HepG2 (cell line): ENCODE results near the gene BIVM. TPM values are rescaled to one million over a fixed set of nuclear protein-coding genes. Genes with fewer than 3 reads are reported as not detected.

Experiments
- CBX1 ChIP-seq: IDR thresholded peaks from one replicate; pipeline ENCODE4 v1.6.1; 2016; ENCODE audit warnings: antibody characterized with exemption, low read depth
- KLF6 ChIP-seq: IDR thresholded peaks from 2 replicates; pipeline ENCODE4 v1.8.0; 2016; ENCODE audit warnings: missing biosample characterization, missing genetic modification reagents
- PHF8 ChIP-seq: sonication (generic); formaldehyde crosslinking; IDR thresholded peaks from 2 replicates; pipeline ENCODE4 v1.5.0; 2020; ENCODE audit warnings: missing genetic modification reagents
- PITX1 ChIP-seq: sonication (generic); formaldehyde crosslinking; IDR thresholded peaks from 2 replicates; pipeline ENCODE4 v1.5.1; 2020; ENCODE audit warnings: mild to moderate bottlenecking, missing genetic modification reagents
- RORA ChIP-seq: sonication (generic); formaldehyde crosslinking; IDR thresholded peaks from 2 replicates; pipeline ENCODE4 v1.5.0; 2020; ENCODE audit warnings: mild to moderate bottlenecking, missing genetic modification reagents, moderate library complexity
- SRSF4 ChIP-seq: fragments of 200-400 bp; formaldehyde crosslinking; IDR thresholded peaks from one replicate; pipeline ENCODE4 v1.6.1; 2018; ENCODE audit warnings: mild to moderate bottlenecking, low read depth, low read length, moderate library complexity; ENCODE audit not compliant: poor library complexity, severe bottlenecking
- TARDBP ChIP-seq: sonication (generic); formaldehyde crosslinking; IDR thresholded peaks from 2 replicates; pipeline ENCODE4 v1.8.0; 2022; ENCODE audit warnings: mild to moderate bottlenecking, missing genetic modification reagents
- ZMAT3 ChIP-seq: sonication (generic); formaldehyde crosslinking; conservative IDR thresholded peaks from 2 replicates; pipeline ENCODE4 v1.7.0; 2021; ENCODE audit warnings: missing genetic modification reagents
- ZNF263 ChIP-seq: sonication (generic); formaldehyde crosslinking; IDR thresholded peaks from 2 replicates; pipeline ENCODE4 v1.4.0; 2020; ENCODE audit warnings: missing genetic modification reagents
- ZNF382 ChIP-seq: sonication (generic); formaldehyde crosslinking; IDR thresholded peaks from 2 replicates; pipeline ENCODE4 v1.5.0; 2020; ENCODE audit warnings: missing genetic modification reagents, mild to moderate bottlenecking, borderline replicate concordance
- ZNF383 ChIP-seq: sonication (generic); formaldehyde crosslinking; IDR thresholded peaks from 2 replicates; pipeline ENCODE4 v1.4.0; 2020; ENCODE audit warnings: missing genetic modification reagents, mild to moderate bottlenecking, borderline replicate concordance
- ZNF746 ChIP-seq: sonication (generic); formaldehyde crosslinking; IDR thresholded peaks from 2 replicates; pipeline ENCODE4 v1.8.0; 2022; ENCODE audit warnings: mild to moderate bottlenecking, missing genetic modification reagents
- ZNF773 ChIP-seq: sonication (generic); formaldehyde crosslinking; IDR thresholded peaks from 2 replicates; pipeline ENCODE4 v1.4.0; 2020; ENCODE audit warnings: missing genetic modification reagents, borderline replicate concordance
- polyA plus RNA-seq, 8 experiments: library from polyadenylated mRNA; depleted of rRNA in 3 of 8; stranded (reverse) in 7 of 8; unstranded in 1 of 8; fragments of >200 nt; fragmentation: Illumina TruSeq in 4 of 8; extraction: Trizol in 4 of 8; gene quantifications; 2 replicates each; pipeline versions ENCODE4 v1.2.1 to v1.2.3, GENCODE V29; 2011 to 2016; ENCODE audit warnings: low read depth in 4 of 8, missing spikeins in 1 of 8, mixed read lengths in 1 of 8; ENCODE audit not compliant: insufficient read depth in 1 of 8
- total RNA-seq, 5 experiments: library from RNA; depleted of rRNA; stranded (reverse); fragments of >200 nt; fragmentation: Illumina TruSeq; extraction: Trizol; gene quantifications; 2 replicates each; pipeline ENCODE4 v1.2.3, GENCODE V29; 2016; ENCODE audit warnings: low read depth in 1 of 5
- TF ChIP-seq, protein P1 (sequence below): sonication (generic); formaldehyde crosslinking; IDR thresholded peaks from 2 replicates; pipeline ENCODE4 v1.4.0; 2020; ENCODE audit warnings: missing genetic modification reagents
- TF ChIP-seq, protein P2 (sequence below): sonication (generic); formaldehyde crosslinking; conservative IDR thresholded peaks from 2 replicates; pipeline ENCODE4 v1.8.0; 2022; ENCODE audit warnings: missing genetic modification reagents
- TF ChIP-seq, protein P3 (sequence below): sonication (generic); formaldehyde crosslinking; IDR thresholded peaks from 2 replicates; pipeline ENCODE4 v1.8.1; 2022; ENCODE audit warnings: low read depth, mild to moderate bottlenecking, missing genetic modification reagents
- TF ChIP-seq, protein P4 (sequence below): sonication (generic); formaldehyde crosslinking; IDR thresholded peaks from 2 replicates; pipeline ENCODE4 v1.9.0; 2021; ENCODE audit warnings: missing genetic modification reagents, borderline replicate concordance
- TF ChIP-seq, protein P5 (sequence below): fragments of 450-650 bp; IDR thresholded peaks from 2 replicates; pipeline ENCODE4 v1.6.1; 2017

BIVM gene
- total and polyA plus RNA-seq, 2 of the 13 experiments (the other 11 are each of a cell fraction or from before 2014, with no cell fraction given), result 10.4 to 15.8 TPM

DNA sequence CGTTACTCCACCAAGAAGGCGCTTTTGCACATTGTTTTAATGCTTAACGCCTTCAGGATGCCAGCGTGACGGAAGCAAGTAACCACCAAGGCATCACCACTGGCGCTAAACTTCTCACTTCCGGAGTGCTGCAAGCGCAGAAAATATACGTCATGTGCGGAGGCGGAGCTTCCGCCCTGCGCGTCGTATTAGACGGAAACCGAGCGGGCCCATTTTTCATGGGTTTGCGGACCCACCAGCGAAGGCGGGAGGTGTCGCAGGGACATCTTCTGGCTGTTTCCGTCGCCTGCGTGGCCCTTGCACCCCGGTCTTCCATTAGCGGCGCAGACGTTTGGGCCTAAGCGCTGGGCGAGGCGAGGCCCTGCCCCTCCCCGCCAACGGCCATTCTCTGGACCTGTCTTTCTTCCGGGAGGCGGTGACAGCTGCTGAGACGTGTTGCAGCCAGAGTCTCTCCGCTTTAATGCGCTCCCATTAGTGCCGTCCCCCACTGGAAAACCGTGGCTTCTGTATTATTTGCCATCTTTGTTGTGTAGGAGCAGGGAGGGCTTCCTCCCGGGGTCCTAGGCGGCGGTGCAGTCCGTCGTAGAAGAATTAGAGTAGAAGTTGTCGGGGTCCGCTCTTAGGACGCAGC lies 46.8 kb downstream of the BIVM start, which contains the start of gene ERCC5 (continued):
- TF ChIP-seq, protein P1, sequence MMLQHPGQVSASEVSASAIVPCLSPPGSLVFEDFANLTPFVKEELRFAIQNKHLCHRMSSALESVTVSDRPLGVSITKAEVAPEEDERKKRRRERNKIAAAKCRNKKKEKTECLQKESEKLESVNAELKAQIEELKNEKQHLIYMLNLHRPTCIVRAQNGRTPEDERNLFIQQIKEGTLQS, result peak; percentile 69; the same call in 1 of the 2 replicates
- TF ChIP-seq ZNF382 (CRISPR knock-in tag) (no peak), PHF8 (CRISPR knock-in tag) (peak; percentile 85), ZMAT3 (CRISPR knock-in tag) (peak; percentile 87), ZNF746 (CRISPR knock-in tag) (peak; percentile 83; the same call in 1 of the 2 replicates), PITX1 (CRISPR knock-in tag) (peak; percentile 33; the same call in 1 of the 2 replicates), SRSF4 (no peak), ZNF773 (CRISPR knock-in tag) (0 out of 2 replicates have a peak, but pooled peaks have one; percentile 19), KLF6 (peak; percentile 84), ZNF263 (CRISPR knock-in tag) (peak; percentile 58; the same call in 1 of the 2 replicates), ZNF383 (CRISPR knock-in tag) (no peak), TARDBP (CRISPR knock-in tag) (peak; percentile 94), RORA (CRISPR knock-in tag) (no peak), CBX1 (peak; percentile 90)
- TF ChIP-seq, protein P2, sequence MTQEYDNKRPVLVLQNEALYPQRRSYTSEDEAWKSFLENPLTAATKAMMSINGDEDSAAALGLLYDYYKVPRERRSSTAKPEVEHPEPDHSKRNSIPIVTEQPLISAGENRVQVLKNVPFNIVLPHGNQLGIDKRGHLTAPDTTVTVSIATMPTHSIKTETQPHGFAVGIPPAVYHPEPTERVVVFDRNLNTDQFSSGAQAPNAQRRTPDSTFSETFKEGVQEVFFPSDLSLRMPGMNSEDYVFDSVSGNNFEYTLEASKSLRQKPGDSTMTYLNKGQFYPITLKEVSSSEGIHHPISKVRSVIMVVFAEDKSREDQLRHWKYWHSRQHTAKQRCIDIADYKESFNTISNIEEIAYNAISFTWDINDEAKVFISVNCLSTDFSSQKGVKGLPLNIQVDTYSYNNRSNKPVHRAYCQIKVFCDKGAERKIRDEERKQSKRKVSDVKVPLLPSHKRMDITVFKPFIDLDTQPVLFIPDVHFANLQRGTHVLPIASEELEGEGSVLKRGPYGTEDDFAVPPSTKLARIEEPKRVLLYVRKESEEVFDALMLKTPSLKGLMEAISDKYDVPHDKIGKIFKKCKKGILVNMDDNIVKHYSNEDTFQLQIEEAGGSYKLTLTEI, result no peak
- TF ChIP-seq, protein P3, sequence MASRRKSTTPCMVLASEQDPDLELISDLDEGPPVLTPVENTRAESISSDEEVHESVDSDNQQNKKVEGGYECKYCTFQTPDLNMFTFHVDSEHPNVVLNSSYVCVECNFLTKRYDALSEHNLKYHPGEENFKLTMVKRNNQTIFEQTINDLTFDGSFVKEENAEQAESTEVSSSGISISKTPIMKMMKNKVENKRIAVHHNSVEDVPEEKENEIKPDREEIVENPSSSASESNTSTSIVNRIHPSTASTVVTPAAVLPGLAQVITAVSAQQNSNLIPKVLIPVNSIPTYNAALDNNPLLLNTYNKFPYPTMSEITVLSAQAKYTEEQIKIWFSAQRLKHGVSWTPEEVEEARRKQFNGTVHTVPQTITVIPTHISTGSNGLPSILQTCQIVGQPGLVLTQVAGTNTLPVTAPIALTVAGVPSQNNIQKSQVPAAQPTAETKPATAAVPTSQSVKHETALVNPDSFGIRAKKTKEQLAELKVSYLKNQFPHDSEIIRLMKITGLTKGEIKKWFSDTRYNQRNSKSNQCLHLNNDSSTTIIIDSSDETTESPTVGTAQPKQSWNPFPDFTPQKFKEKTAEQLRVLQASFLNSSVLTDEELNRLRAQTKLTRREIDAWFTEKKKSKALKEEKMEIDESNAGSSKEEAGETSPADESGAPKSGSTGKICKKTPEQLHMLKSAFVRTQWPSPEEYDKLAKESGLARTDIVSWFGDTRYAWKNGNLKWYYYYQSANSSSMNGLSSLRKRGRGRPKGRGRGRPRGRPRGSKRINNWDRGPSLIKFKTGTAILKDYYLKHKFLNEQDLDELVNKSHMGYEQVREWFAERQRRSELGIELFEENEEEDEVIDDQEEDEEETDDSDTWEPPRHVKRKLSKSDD, result peak; percentile 90
- TF ChIP-seq, protein P4, sequence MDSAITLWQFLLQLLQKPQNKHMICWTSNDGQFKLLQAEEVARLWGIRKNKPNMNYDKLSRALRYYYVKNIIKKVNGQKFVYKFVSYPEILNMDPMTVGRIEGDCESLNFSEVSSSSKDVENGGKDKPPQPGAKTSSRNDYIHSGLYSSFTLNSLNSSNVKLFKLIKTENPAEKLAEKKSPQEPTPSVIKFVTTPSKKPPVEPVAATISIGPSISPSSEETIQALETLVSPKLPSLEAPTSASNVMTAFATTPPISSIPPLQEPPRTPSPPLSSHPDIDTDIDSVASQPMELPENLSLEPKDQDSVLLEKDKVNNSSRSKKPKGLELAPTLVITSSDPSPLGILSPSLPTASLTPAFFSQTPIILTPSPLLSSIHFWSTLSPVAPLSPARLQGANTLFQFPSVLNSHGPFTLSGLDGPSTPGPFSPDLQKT (CRISPR knock-in tag), result 0 out of 2 replicates have a peak, but pooled peaks have one; percentile 44
- TF ChIP-seq, protein P5, sequence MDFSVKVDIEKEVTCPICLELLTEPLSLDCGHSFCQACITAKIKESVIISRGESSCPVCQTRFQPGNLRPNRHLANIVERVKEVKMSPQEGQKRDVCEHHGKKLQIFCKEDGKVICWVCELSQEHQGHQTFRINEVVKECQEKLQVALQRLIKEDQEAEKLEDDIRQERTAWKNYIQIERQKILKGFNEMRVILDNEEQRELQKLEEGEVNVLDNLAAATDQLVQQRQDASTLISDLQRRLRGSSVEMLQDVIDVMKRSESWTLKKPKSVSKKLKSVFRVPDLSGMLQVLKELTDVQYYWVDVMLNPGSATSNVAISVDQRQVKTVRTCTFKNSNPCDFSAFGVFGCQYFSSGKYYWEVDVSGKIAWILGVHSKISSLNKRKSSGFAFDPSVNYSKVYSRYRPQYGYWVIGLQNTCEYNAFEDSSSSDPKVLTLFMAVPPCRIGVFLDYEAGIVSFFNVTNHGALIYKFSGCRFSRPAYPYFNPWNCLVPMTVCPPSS, result no peak
